NCI-H460 (cell line): Measurements from ENCODE around the gene PPM1B. TPM values are rescaled to one million over a fixed set of nuclear protein-coding genes. Genes with fewer than 3 reads are reported as not detected.
"Not testable (repeated sequence)": the region's sequence is repeated elsewhere in the genome, so short reads cannot be mapped to it uniquely, and the experiment has no call there.

ENCODE experiments used
- DNase-seq: peaks from one replicate; pipeline ENCODE4 v3.0.0-alpha.2; 2016; ENCODE audit warnings: low read depth; ENCODE audit errors: extremely low read depth
- total RNA-seq: library from RNA; depleted of rRNA; stranded (reverse); fragments of >200 nt; shearing (Covaris generic); gene quantifications from 2 replicates; pipeline ENCODE4 v1.2.3, GENCODE V29; 2014

Gene PPM1B
- total RNA-seq, 1 experiment from 2014 or later: 18.1 TPM

- no peak for DNase-seq
These were observed 12.8 kb upstream of the PPM1B start for GRCh38 chr2:44155666-44156446.

- DNase-seq: no peak
These were observed 4.9 kb upstream of the PPM1B start for GRCh38 chr2:44163777-44164176.

DNA sequence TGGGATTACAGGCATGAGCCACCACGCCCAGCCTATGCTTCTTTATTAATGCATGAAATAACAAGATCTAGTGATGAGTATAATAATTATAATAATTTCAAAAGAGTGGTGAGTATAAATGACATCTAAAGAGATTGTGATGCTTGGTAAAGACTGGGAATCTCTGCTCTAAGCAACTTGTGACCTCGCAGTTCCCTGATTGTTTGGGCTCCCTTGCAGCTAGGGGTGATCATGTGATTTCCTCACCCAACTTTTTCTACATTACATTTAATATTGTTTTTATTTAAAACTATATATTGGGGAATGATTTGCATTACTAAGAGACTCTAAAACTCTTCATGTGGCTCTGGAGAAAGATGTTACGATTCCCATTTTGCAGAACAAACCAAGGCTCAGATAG is 4.1 kb upstream of the PPM1B start:
- no peak for DNase-seq

GRCh38 chr2:44166096-44166495 is 2.6 kb upstream of the PPM1B start:
- no peak for DNase-seq

DNA sequence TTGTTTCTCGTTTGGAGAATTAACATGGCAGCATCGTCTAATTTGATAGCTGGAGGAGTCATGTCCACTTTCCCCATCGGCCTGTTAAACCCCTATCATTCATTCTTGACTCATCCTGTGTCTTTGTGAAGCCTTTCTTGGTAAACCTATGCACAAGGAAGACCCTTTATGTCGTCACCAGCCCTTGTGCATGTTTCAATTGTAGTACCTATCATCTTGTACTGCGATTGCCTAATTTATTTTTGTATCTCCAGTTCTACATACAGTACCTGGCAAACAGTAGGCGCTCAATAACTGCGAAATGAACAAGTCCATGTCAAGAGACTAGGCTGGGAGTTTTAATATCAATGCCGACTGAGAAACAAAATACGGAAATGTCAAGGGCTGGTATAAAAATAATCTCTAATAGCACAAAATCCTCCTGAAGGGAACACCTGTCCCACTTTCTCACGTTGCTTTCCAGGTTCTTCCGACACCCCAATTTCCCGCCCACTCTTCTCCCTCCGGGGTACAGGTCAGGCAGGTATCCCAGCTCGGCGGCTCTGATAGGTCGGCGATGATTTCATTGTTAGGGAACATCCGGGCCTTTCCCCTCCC is 1.3 kb upstream of the PPM1B start:
- no peak for DNase-seq

DNA sequence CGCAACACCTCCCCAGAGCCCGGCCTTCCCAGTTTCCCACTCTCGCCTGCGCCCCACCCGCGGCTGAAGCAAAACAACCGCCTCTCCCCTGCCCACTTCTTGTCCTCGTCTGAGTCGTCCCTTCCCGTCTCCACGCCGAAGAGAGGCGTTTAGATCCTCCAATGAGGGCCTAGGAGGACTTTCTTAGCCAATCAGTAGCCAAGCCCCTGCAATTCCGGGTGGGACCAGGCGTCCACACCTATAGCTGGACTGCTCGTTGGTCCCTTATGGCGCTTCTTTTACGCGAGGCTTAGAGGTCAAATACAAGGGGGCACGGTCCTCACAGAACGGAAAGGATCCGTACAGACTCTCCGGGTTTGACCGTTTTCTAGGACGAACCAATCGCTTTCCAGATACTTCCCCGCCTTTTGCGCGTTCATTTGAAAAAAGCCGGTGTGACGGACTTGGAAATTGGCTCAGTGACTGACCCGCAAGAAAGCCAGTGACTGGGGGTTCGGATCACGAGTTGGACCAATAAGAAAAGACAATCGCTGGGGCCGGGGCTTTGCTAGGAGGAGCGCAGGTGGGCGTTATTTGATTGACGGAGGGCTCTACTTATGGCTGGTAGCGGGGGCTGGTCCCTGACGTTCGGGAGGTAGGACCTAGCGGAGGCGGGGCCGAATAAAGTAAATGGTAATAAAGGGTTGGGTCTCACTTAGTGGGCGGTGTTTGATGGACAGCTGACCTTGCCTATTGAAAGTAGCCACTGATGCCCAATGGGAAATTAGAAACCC is 581 bp upstream of the PPM1B start:
- peak; percentile 100 for DNase-seq

DNA sequence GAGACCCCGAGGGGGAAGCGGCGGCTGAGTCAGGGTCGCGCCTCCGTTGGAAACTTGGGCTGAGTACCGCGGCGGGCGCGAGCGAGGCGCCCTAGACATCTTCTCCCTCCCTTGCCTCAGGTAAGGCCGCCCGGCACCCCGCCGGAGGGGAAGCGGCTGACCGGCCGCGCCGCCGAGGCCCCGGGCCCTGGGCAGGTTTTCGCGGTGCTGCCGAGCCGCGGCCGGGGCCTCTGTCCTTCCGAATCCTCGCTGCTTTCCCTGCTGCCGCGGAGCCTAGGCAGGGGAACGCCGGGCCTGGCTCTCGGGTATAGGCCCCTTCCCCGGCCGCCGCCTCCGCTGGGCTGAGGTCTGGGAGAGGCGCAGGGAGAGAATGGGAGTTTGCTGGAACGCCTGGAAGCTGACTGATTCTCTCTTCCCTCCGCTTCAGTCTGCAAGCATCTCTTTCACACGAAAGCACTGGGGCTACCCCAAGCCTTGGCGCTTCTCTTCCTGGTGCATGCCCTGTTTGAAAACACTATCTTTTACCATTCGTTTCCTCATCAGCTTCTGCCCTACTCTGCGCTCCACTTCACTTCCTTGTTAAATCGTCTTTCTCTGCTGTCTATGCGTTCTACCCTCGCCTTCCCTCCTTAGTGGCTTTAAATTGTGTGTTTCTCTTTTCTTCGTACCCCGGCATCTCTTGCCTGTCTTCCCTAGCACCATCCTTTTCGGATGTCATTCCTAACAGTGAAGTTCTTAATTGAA is 652 bp downstream of the PPM1B start:
- no peak for DNase-seq

DNA sequence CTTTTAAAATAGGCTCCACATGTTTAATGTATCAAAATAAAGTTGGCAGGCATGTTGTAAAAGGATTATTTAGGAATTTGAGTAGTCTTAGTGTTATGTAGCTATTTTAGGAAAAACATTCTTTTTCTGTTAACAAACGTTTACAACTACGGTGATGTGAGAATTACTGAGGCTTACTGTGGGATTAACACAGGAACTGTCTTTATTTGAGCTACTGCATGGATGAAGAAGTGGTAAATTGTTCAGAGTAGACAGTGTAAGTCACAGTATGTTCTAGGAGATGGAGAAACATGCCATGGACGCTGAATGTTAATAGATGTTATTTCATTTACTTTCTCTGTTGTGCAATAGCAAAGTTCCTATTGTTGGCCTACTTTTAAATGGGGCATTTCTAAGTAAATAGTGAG is 1.6 kb downstream of the PPM1B start:
- peak; percentile 33 for DNase-seq

DNA sequence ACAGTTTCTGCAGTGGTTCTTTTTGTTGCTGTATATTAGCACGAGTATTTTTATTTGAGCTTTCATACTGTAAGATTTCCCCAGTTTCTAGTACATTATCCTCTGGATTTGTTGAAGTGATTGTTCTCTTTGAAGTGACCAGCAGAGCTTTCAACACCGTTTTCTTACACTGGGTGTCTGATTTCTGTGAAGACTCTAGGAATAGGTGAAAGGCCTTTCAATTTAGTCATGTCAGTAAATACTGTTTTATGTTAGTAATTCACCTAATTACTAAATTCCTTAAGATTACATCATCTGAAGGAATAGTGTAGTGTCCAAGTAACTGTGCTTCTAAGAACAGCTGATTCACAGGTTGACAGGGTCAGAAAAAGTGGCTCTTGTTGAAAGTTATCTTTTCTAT is 2.3 kb downstream of the PPM1B start:
- DNase-seq: no peak

- DNase-seq: not testable (repeated sequence)
These were observed 2.8 kb downstream of the PPM1B start for GRCh38 chr2:44171442-44171841.

- DNase-seq: no peak
These were observed 3.9 kb downstream of the PPM1B start for GRCh38 chr2:44172576-44172975.

- DNase-seq: no peak
These were observed 10.3 kb downstream of the PPM1B start for GRCh38 chr2:44178950-44179349.

DNA sequence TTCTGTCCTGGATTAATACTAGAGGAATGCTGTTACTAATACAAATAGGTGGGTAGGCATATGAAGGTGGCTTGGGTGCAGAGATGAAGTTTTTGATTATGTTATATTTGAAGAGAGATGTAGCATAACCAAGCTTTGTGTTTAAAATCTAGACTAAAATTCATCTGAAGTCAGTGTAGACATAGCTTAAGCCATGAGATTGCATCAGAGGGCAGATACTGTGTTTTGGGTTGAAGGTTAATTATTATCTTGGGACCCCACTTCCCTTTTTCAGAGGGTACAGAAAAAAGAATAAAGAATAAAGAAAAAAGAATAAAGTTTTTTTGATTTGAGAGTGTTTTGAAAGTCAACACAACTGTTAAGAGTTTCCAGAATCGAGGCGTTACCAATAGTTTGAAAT is 13.0 kb downstream of the PPM1B start:
- no peak for DNase-seq

GRCh38 chr2:44184106-44184505 is 15.4 kb downstream of the PPM1B start:
- no peak for DNase-seq

GRCh38 chr2:44186810-44187209 is 18.1 kb downstream of the PPM1B start:
- DNase-seq: no peak

DNA sequence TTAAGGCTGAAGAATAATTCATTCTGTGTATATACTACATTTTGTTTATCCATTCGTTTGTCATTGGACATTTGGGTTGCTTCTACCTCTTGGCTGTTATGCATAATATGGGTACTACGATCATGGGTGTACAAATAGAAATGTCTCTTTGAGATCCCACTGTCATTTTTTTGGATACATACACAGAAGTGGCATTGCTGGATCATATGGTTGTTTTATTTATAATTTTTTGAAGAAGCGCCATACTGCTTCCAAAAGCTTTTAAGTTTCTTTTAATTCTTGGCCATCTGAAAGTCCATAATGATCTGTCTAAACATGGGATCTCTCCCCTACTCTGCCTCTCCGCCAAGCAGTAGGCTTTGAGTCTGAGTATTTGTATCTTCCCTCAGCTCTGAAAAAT is 18.6 kb downstream of the PPM1B start:
- no peak for DNase-seq

GRCh38 chr2:44188696-44189095 is 20.0 kb downstream of the PPM1B start:
- no peak for DNase-seq

DNA sequence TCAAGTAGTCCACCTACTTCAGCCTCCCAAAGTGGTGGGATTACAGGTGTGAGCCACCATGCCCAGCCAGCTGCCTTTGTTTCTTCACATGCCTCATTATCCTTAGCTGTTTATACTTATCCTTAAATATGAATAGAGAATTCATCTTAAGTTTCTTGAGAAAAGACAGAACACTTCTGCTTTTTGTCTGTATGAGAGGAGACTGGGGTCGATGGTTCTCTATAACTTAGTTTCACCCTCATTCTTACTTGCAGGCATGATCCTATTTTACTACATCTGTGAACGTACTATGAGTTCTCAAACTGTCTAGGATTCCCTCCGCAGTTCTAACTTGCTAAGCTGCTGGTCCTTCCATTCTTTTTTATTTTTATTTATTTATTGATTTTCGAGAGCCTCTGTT is 20.4 kb downstream of the PPM1B start:
- no peak for DNase-seq

DNA sequence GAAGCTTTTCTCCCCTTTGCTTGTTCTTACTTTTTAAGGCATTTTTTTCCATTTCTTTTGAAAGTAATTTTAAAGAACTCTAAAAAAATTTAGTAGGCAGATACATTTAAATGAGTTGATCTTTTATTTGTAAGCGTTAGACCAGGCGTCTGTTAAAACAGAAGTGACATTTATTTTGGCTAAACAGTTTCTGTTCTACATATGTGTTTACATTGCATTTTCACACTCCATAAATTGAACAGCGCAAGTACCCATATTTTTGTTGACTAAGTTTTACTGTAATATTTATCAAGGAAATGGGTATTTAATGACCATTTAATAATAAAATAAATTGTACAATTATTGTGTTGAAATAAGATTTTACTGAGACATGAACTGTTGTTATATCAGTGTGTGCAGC is 21.9 kb downstream of the PPM1B start:
- DNase-seq: no peak

GRCh38 chr2:44191739-44192138 is 23.1 kb downstream of the PPM1B start:
- DNase-seq: no peak

- no peak for DNase-seq
These were observed 24.0 kb downstream of the PPM1B start for GRCh38 chr2:44192646-44193045.
